Breast epithelium (tissue), 4 donors: ENCODE measurements around the gene ABCA4. TPM values are rescaled to one million over a fixed set of nuclear protein-coding genes. Genes with fewer than 3 reads are reported as not detected.

ENCODE experiments used
- DNase-seq, 2 donors: peaks; one replicate each; pipeline ENCODE4 v3.0.0-alpha.2; 2019; ENCODE audit warnings: low spot score in 2 of 2
- H3K27ac ChIP-seq, 2 donors: fragments of 200-600 bp; sonication (generic) in 1 of 2; one replicate each; pipeline ENCODE4 v1.5.1; 2016 to 2019; ENCODE audit warnings: mild to moderate bottlenecking in 1 of 2
- H3K27me3 ChIP-seq, 2 donors: fragments of 200-600 bp; sonication (generic) in 1 of 2; one replicate each; pipeline versions ENCODE4 v1.5.1 to v1.6.0; 2017 to 2019; ENCODE audit warnings: control low read depth in 1 of 2, mild to moderate bottlenecking in 1 of 2
- H3K36me3 ChIP-seq: fragments of 200-600 bp; one replicate; pipeline ENCODE4 v1.5.1; 2019
- H3K4me1 ChIP-seq, 2 donors: fragments of 200-600 bp; sonication (generic); one replicate each; pipeline ENCODE4 v1.5.1; 2016 to 2019; ENCODE audit warnings: control low read depth in 1 of 2
- H3K4me3 ChIP-seq, 3 donors: fragments of 200-600 bp; sonication (generic); 1 replicate in 2 of 3; 2 replicates in 1 of 3; pipeline ENCODE4 v1.5.1; 2016 to 2019; ENCODE audit warnings: mild to moderate bottlenecking in 3 of 3, moderate library complexity in 2 of 3
- H3K9me3 ChIP-seq, 2 donors: fragments of 200-600 bp; sonication (generic) in 1 of 2; one replicate each; pipeline ENCODE4 v1.5.1; 2016 to 2019; ENCODE audit warnings: control low read depth in 1 of 2
- CTCF ChIP-seq, 3 donors: fragments of 450-650 bp; IDR thresholded peaks; one replicate each; pipeline ENCODE4 v1.5.1; 2016 to 2017; ENCODE audit warnings: antibody characterized with exemption in 3 of 3, mild to moderate bottlenecking in 3 of 3, moderate library complexity in 3 of 3
- POLR2A ChIP-seq: fragments of 450-650 bp; IDR thresholded peaks from one replicate; pipeline ENCODE4 v1.6.1; 2016; ENCODE audit warnings: antibody characterized with exemption, mild to moderate bottlenecking, moderate library complexity
- POLR2AphosphoS5 ChIP-seq, 3 donors: sonication (generic); formaldehyde crosslinking; IDR thresholded peaks; one replicate each; pipeline ENCODE4 v1.6.1; 2017; ENCODE audit warnings: antibody characterized with exemption in 3 of 3
- intact Hi-C: fragments of 100-400 bp; cut with DNase I; formaldehyde crosslinking; loops from one replicate; pipeline ENCODE4 v1.15.1; 2023; ENCODE audit warnings: low total_unique reads
- total RNA-seq, 3 donors: library from RNA; depleted of rRNA; stranded (reverse); fragments of >200 nt; gene quantifications; one replicate each; pipeline ENCODE4 v1.1.0, GENCODE V29; 2016

The ABCA4 gene
- total RNA-seq, 3 donors from 2014 or later, result 0.16 to 3.5 (median 1.3) TPM

- H3K9me3 ChIP-seq, result no peaks in the 10 kb centered on the region
- no peaks in the 10 kb centered on the region for H3K36me3 ChIP-seq
- no peak overlapping the region for H3K4me3 ChIP-seq
- H3K27me3 ChIP-seq, result no peaks in the 10 kb centered on the region
- H3K27ac ChIP-seq, result no peak overlapping the region
- no peak for DNase-seq
- intact Hi-C loops, result no loop called here
- no peak for TF ChIP-seq CTCF (IDR thresholded peaks at IDR 0.05)
- no peak for TF ChIP-seq POLR2A
- TF ChIP-seq POLR2AphosphoS5 (IDR thresholded peaks at IDR 0.05), result no peak
- peaks cover 0 to 3% of the 10 kb centered on the region in 2 donors for H3K4me1 ChIP-seq
Measured at GRCh38 chr1:94050675-94051074, 70.3 kb downstream of the ABCA4 start.

GRCh38 chr1:94050254-94050653 lies 70.7 kb downstream of the ABCA4 start:
- peak overlapping the region in 1 of 2 donors; percentile 68 for H3K27ac ChIP-seq
- no peak for DNase-seq
- TF ChIP-seq POLR2AphosphoS5 (IDR thresholded peaks at IDR 0.05), result no peak
- no peak for TF ChIP-seq POLR2A
- no peaks in the 10 kb centered on the region for H3K36me3 ChIP-seq
- H3K27me3 ChIP-seq, result no peaks in the 10 kb centered on the region
- H3K4me3 ChIP-seq, result no peak overlapping the region
- intact Hi-C loops, result no loop called here
- no peaks in the 10 kb centered on the region for H3K9me3 ChIP-seq
- peaks cover 0 to 7% of the 10 kb centered on the region in 2 donors for H3K4me1 ChIP-seq

DNA sequence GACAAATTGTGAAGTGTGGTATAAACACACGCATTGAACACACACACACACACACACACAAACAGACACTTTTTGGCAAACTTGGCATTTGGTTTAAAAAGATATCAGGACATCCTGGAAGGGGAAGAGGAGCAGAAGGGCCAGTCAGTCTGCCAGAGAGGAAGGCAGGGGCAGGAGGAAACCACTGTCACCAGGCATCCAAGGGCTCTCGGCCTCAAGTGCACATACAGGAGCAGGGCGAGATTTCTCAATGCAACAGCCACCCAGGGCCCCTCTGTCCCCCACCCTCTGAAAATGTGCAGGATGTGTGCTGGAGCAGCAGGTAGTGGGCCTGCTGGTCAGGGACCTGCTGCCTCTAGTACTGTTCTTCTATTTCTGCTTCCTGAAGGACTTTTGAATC lies 71.2 kb downstream of the ABCA4 start:
- intact Hi-C loops, result no loop called here
- H3K27ac ChIP-seq, result peak overlapping the region; percentile 22 to 68
- H3K36me3 ChIP-seq, result no peaks in the 10 kb centered on the region
- TF ChIP-seq POLR2AphosphoS5 (IDR thresholded peaks at IDR 0.05) (no peak), POLR2A (no peak), CTCF (IDR thresholded peaks at IDR 0.05) (no peak)
- H3K27me3 ChIP-seq, result no peaks in the 10 kb centered on the region
- H3K4me3 ChIP-seq, result no peak overlapping the region
- DNase-seq, result no peak
- H3K9me3 ChIP-seq, result no peaks in the 10 kb centered on the region
- H3K4me1 ChIP-seq, result peaks cover 0 to 11% of the 10 kb centered on the region in 2 donors

- H3K36me3 ChIP-seq, result no peaks in the 10 kb centered on the region
Measured at GRCh38 chr1:94048413-94049164, 72.4 kb downstream of the ABCA4 start.

DNA sequence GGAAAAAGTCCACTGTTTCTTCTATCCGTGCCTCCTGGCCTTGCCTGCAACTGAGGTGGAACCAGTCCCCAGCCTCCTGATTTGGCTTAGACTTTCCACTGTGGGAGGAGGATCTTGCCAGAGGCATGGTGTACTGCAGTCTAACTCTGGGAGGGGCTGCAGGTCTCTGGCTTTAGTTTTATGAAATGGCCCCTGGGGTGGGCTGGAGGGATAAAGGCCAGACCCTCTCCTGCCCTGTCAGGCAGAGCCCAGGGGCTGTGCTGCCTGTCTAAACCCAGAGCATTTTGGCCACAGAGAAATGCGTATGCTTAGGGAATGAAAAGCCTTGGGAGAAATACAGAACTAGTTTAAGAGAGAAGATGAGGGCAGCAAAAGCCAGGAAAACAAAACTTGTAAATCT lies 73.0 kb downstream of the ABCA4 start:
- Histone ChIP-seq H3K4me1 (peaks cover 0 to 19% of the 10 kb centered on the region in 2 donors), H3K9me3 (no peaks in the 10 kb centered on the region), H3K4me3 (no peak overlapping the region), H3K27me3 (no peaks in the 10 kb centered on the region), H3K27ac (peak overlapping the region; percentile 66 to 82), H3K36me3 (no peaks in the 10 kb centered on the region)
- no peak for DNase-seq
- no peak for TF ChIP-seq CTCF (IDR thresholded peaks at IDR 0.05)
- TF ChIP-seq POLR2AphosphoS5 (IDR thresholded peaks at IDR 0.05), result no peak
- no peak for TF ChIP-seq POLR2A
- intact Hi-C loops, result no loop called here

More at GRCh38 chr1:94048413-94049164, 72.4 kb downstream of the ABCA4 start:
- H3K27me3 ChIP-seq, result no peaks in the 10 kb centered on the region
- no peak for DNase-seq
- intact Hi-C loops, result no loop called here
- H3K4me3 ChIP-seq, result no peak overlapping the region
- no peak for TF ChIP-seq CTCF (IDR thresholded peaks at IDR 0.05)
- peak in 2 of 3 donors; percentile 4 to 26 for TF ChIP-seq POLR2AphosphoS5 (IDR thresholded peaks at IDR 0.05)
- no peak for TF ChIP-seq POLR2A
- peak overlapping the region; percentile 66 to 82 for H3K27ac ChIP-seq
- H3K9me3 ChIP-seq, result no peaks in the 10 kb centered on the region
- peaks cover 0 to 19% of the 10 kb centered on the region in 2 donors for H3K4me1 ChIP-seq
